Liver (tissue), 9 donors: ENCODE data around the gene VOPP1. TPM values are rescaled to one million over a fixed set of nuclear protein-coding genes. Genes with fewer than 3 reads are reported as not detected.
"Not testable (repeated sequence)": the region's sequence is repeated elsewhere in the genome, so short reads cannot be mapped to it uniquely, and the experiment has no call there.

Experiments
- DNase-seq: peaks from one replicate; pipeline ENCODE4 v3.0.0-alpha.2; 2017; ENCODE audit warnings: low spot score
- H3K27ac ChIP-seq, 2 donors: one replicate each; pipeline ENCODE4 v1.7.0; 2013; ENCODE audit warnings: inconsistent platforms in 2 of 2, low read length in 2 of 2, control low read depth in 1 of 2, low read depth in 1 of 2, mild to moderate bottlenecking in 1 of 2
- H3K27me3 ChIP-seq, 4 donors: one replicate each; pipeline versions ENCODE4 v1.6.1 to v1.7.0; 2013; ENCODE audit warnings: low read length in 3 of 4, inconsistent platforms in 1 of 4, mild to moderate bottlenecking in 1 of 4, moderate library complexity in 1 of 4; ENCODE audit not compliant: control insufficient read depth in 4 of 4, insufficient read depth in 4 of 4
- H3K36me3 ChIP-seq, 4 donors: one replicate each; pipeline versions ENCODE4 v1.6.1 to v1.7.0; 2013; ENCODE audit warnings: low read length in 3 of 4, mild to moderate bottlenecking in 3 of 4, low read depth in 1 of 4, moderate library complexity in 1 of 4; ENCODE audit not compliant: control insufficient read depth in 4 of 4, insufficient read depth in 3 of 4
- H3K4me1 ChIP-seq, 4 donors: one replicate each; pipeline versions ENCODE4 v1.6.1 to v1.7.0; 2013; ENCODE audit warnings: low read length in 3 of 4, mild to moderate bottlenecking in 3 of 4, moderate library complexity in 1 of 4; ENCODE audit not compliant: control insufficient read depth in 4 of 4, insufficient read depth in 4 of 4
- H3K4me3 ChIP-seq, 3 donors: one replicate each; pipeline versions ENCODE4 v1.6.1 to v1.7.0; 2013; ENCODE audit warnings: low read length in 3 of 3, control low read depth in 1 of 3, low read depth in 1 of 3, mild to moderate bottlenecking in 1 of 3
- H3K9ac ChIP-seq, 2 donors: one replicate each; pipeline ENCODE4 v1.7.0; 2013; ENCODE audit warnings: low read length in 2 of 2, mild to moderate bottlenecking in 2 of 2, moderate library complexity in 2 of 2, control low read depth in 1 of 2, low read depth in 1 of 2
- H3K9me3 ChIP-seq, 4 donors: one replicate each; pipeline versions ENCODE4 v1.6.1 to v1.7.0; 2013; ENCODE audit warnings: low read length in 3 of 4; ENCODE audit not compliant: control insufficient read depth in 4 of 4
- CTCF ChIP-seq: fragments of 150-350 bp; IDR thresholded peaks from 2 replicates; pipeline ENCODE4 v1.5.1; 2017; ENCODE audit warnings: improper control_type of control experiment, low read depth, low read length; ENCODE audit not compliant: missing input control
- EGR1 ChIP-seq, 2 donors: IDR thresholded peaks; 2 replicates each; pipeline ENCODE4 v1.6.1; 2016 to 2018; ENCODE audit warnings: antibody characterized with exemption in 2 of 2, low read depth in 2 of 2
- FOXA1 ChIP-seq: IDR thresholded peaks from 2 replicates; pipeline ENCODE4 v1.6.1; 2016; ENCODE audit warnings: antibody characterized with exemption
- RAD21 ChIP-seq, 2 donors: IDR thresholded peaks; 2 replicates each; pipeline ENCODE4 v1.6.1; 2016; ENCODE audit warnings: antibody characterized with exemption in 2 of 2, mild to moderate bottlenecking in 2 of 2
- SP1 ChIP-seq: IDR thresholded peaks from 2 replicates; pipeline ENCODE4 v1.6.1; 2018; ENCODE audit warnings: antibody characterized with exemption, mild to moderate bottlenecking
- TAF1 ChIP-seq: conservative IDR thresholded peaks from 2 replicates; pipeline ENCODE4 v1.6.1; 2016; ENCODE audit warnings: antibody characterized with exemption, mild to moderate bottlenecking
- YY1 ChIP-seq: IDR thresholded peaks from 2 replicates; pipeline ENCODE4 v1.6.1; 2016; ENCODE audit warnings: antibody characterized with exemption, mild to moderate bottlenecking
- WGBS: extraction: QIAGEN DNeasy Blood & Tissue Kit; methylation state at CpG from one replicate; pipeline ENCODE4 v1.1.7; 2013; 5-methylcytosine and 5-hydroxymethylcytosine counted together
- polyA plus RNA-seq, 2 donors: library from polyadenylated mRNA; stranded (reverse) in 1 of 2; unstranded in 1 of 2; fragments of 200-250 nt in 1 of 2; fragments of >200 nt in 1 of 2; fragmentation: Nextera tagmentation in 1 of 2; extraction: Ambion mirVana in 1 of 2; gene quantifications; one replicate each; pipeline versions ENCODE4 v1.2.1 to v1.2.3, GENCODE V29; 2013 to 2015
- total RNA-seq, 2 donors: library from RNA; depleted of rRNA; stranded (reverse); fragments of >200 nt; gene quantifications; one replicate each; pipeline ENCODE4 v1.2.3, GENCODE V29; 2014
- TF ChIP-seq, protein P1 (sequence below): IDR thresholded peaks from 2 replicates; pipeline ENCODE4 v1.6.1; 2016; ENCODE audit warnings: antibody characterized with exemption
- TF ChIP-seq, protein P2 (sequence below): IDR thresholded peaks from 2 replicates; pipeline ENCODE4 v1.6.1; 2016; ENCODE audit warnings: antibody characterized with exemption
- donor health status: healthy.
- donor health status: healthy.
- donor health status: healthy.
- donor health status: healthy.
- donor health status: healthy.

Gene VOPP1
- total and polyA plus RNA-seq, 4 donors = 11.5 to 23.8 (median 21.7) TPM

GRCh38 chr7:55618913-55619312 is 46.6 kb upstream of the VOPP1 start (continued):
- TF ChIP-seq, protein P1, sequence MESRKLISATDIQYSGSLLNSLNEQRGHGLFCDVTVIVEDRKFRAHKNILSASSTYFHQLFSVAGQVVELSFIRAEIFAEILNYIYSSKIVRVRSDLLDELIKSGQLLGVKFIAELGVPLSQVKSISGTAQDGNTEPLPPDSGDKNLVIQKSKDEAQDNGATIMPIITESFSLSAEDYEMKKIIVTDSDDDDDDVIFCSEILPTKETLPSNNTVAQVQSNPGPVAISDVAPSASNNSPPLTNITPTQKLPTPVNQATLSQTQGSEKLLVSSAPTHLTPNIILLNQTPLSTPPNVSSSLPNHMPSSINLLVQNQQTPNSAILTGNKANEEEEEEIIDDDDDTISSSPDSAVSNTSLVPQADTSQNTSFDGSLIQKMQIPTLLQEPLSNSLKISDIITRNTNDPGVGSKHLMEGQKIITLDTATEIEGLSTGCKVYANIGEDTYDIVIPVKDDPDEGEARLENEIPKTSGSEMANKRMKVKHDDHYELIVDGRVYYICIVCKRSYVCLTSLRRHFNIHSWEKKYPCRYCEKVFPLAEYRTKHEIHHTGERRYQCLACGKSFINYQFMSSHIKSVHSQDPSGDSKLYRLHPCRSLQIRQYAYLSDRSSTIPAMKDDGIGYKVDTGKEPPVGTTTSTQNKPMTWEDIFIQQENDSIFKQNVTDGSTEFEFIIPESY = no peak
- no peak for TF ChIP-seq SP1
- no peak for TF ChIP-seq TAF1
- TF ChIP-seq YY1 = no peak
- no peak for TF ChIP-seq RAD21 (IDR thresholded peaks at IDR 0.05)
- TF ChIP-seq, protein P2, sequence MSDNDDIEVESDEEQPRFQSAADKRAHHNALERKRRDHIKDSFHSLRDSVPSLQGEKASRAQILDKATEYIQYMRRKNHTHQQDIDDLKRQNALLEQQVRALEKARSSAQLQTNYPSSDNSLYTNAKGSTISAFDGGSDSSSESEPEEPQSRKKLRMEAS = no peak
- no peak for TF ChIP-seq EGR1 (IDR thresholded peaks at IDR 0.05; ENCODE audit: low read depth in 2 of 2)
- no peak for TF ChIP-seq FOXA1

GRCh38 chr7:55614365-55615064 is 42.2 kb upstream of the VOPP1 start:
- not testable (repeated sequence) for H3K27ac ChIP-seq, DNase-seq, H3K36me3 ChIP-seq, H3K4me1 ChIP-seq, H3K4me3 ChIP-seq, H3K27me3 ChIP-seq, H3K9ac ChIP-seq, H3K9me3 ChIP-seq
- WGBS = 65% methylated on average over 2 of the region's 2 CpGs

DNA sequence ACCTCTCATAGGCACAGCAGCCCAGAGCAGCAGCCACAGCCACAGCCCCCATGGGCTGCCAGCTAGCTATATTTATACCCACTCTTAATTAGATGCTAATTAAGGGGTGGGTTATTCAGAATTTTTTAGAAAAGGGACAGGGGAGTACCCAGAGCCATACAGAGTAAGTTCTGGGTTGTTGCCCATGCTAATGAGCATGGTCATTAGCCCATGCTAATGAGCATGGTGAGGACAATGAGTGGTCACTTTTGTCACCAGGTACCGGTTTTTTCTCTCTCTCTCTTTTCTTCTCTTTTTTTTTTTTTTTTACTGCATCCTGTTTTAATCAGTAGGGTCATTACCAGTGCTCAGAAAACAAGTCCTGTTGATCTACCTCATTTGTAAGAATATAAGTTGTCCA is 37.4 kb upstream of the VOPP1 start:
- DNase-seq, H3K4me1 ChIP-seq, H3K9ac ChIP-seq, H3K9me3 ChIP-seq, H3K27ac ChIP-seq, H3K36me3 ChIP-seq, H3K4me3 ChIP-seq, H3K27me3 ChIP-seq: not testable (repeated sequence)
- 75% methylated on average over 1 of the region's 1 CpG for whole genome bisulfite sequencing

DNA sequence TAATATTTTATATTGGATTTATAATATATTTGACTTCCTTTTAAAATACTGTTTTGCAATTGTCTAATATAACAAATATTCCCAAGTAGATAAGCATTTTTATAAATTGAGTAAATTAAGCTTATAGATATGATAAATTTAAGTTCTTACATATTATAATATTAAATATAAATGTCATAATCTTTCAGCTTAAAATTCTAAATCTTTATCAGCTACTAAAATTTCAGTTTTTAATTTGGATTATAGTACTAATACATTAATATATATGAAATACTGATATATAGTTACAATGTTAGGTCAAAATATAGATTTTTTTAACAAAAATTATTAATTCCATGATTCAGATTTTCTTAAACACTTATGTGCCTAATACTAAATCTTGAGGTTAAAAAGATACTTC is 33.4 kb upstream of the VOPP1 start:
- not testable (repeated sequence) for DNase-seq, H3K4me1 ChIP-seq, H3K9ac ChIP-seq, H3K4me3 ChIP-seq, H3K9me3 ChIP-seq, H3K36me3 ChIP-seq, H3K27ac ChIP-seq, H3K27me3 ChIP-seq

DNA sequence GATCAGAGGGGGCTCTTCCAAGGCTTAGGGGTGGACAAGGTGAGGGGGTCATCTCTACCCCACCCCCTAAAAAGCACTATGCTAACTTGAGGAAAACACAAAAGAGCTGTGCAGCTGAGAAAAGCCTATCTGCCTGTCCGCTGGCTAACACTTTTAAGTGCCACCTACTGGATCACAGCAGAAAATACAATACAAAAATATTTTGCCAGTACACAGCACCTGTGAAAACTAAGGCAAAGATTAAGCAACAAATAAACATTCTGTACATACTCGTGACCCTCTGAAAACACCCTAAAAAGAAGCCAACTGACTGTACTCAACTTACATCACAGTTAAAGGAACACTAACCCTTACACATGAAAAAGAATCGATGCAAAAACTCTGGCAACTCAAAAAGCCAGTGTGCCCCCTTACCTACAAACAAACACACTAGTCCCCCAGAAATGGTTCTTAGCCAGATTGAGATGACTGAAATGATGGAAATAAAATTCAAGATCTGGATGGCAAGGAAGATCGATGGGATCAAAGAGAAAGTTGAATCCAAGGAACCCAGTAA is 25.7 kb upstream of the VOPP1 start:
- TF ChIP-seq CTCF = peak; percentile 48
- TF ChIP-seq RAD21 (IDR thresholded peaks at IDR 0.05) = peak; percentile 79 to 81
- not testable (repeated sequence) for H3K9me3 ChIP-seq, H3K27me3 ChIP-seq, H3K36me3 ChIP-seq, H3K4me3 ChIP-seq, DNase-seq, H3K27ac ChIP-seq, H3K4me1 ChIP-seq, H3K9ac ChIP-seq
- 38% methylated on average over 4 of the region's 4 CpGs for WGBS

- H3K27me3 ChIP-seq, DNase-seq, H3K27ac ChIP-seq, H3K4me1 ChIP-seq, H3K4me3 ChIP-seq, H3K9ac ChIP-seq, H3K36me3 ChIP-seq, H3K9me3 ChIP-seq: not testable (repeated sequence)
- 54% methylated on average over 2 of the region's 2 CpGs for WGBS
These were observed 25.0 kb upstream of the VOPP1 start for GRCh38 chr7:55597214-55597739.
